GM19452 (cell line): ENCODE results near the gene MYO7A.
"Not testable (repeated sequence)": the region's sequence is repeated elsewhere in the genome, so short reads cannot be mapped to it uniquely, and the experiment has no call there.

Experiments used
- ATAC-seq: cut with Tn5 transposase; IDR thresholded peaks from one replicate; pipeline ENCODE4 v1.9.1; 2021; ENCODE audit not compliant: unreplicated experiment

Gene MYO7A

DNA sequence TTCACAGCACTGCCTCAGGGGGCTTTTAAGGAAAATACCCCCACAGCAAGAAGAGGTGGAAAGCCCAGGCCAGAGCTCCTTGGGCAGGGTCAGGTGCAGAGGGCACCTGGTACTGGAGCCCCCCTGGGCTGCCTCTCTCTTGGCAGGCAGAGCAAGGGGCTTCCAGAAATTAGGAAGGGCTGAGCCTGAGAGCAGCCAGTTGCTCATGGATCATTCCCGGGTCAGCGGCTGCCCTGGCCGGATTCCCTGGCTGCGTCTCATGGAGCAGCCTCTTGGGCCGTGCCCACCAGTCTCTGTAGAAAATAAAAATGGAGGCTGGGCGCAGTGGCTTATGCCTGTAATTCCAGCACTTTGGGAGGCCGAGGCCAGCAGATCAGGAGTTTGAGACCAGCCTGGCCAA lies 35.7 kb upstream of the MYO7A start:
- ATAC-seq, result no peak

DNA sequence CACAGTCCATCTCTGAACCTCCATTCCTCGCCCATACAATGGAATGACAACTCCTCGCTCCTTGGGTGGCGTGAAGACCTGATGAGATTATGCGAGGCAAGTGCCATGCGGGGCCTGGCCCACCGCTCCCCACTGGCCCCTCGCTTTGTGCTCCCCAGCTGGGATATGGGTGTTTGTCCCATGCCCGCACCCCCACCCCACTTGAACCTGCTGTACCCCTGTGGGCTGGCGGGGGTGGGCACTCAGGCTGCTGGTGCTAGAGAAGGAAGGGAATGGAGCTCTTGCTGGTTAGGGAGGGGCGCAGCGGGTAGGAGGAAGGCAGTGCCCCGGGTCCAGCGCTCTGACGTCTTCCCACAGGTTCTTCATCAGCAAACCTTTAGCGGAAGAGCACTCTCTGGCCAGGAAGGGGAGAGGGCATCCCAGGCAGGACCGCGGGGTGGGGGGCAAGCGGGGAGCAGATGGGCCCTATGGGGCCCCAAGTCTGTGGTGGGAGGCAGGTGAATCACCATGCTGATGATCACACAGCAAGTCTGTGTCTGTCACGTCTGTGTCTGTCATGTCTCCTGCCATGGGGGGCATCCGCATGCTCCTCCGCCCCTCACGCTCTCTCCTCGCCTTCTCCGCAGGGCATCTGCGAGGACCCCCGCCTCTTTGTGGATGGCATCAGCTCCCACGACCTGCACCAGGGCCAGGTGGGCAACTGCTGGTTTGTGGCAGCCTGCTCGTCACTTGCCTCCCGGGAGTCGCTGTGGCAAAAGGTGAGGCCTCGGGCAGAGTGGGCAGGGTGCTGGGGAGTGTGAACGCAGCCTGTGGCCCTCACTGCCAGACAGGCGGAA lies 34.8 kb upstream of the MYO7A start:
- ATAC-seq, result no peak

DNA sequence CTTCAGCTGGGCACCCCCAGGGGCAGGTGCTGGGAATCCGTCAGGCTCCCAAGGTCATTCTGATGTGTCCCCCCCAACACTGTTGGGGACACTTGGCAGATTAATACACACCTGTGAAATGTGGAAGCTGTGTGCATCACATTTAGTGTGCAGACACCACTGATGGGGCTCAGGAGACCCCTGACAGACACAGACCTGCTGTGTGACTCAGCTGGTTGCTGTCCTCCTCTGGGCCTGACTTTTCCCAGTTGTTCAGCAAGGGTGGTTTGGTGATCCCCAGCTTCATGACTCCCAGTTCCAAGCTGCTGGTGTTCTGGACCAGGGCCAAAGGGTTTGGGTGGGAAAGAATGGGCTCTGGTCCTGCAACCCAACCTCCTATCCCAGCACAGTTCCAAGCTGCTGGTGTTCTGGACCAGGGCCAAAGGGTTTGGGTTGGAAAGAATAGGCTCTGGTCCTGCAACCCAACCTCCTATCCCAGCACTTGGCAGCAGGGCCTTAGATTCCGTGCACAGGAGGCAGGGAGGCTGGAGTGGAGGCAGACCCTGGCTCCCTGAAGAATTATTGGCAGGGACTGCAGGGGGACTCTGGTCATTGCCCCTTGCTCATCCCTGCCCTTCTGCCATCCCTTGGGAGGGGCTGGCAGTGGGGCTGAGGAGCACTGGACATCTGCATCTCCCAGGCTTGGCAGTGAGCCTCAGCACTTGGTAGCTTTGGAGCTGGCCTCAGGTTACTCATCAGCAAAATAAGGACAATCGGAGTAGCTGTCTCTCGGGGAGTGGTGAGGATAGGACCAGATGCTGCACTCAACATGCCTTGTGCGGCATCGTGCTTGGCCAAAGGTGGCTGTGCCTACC lies 33.8 kb upstream of the MYO7A start:
- ATAC-seq, result no peak

DNA sequence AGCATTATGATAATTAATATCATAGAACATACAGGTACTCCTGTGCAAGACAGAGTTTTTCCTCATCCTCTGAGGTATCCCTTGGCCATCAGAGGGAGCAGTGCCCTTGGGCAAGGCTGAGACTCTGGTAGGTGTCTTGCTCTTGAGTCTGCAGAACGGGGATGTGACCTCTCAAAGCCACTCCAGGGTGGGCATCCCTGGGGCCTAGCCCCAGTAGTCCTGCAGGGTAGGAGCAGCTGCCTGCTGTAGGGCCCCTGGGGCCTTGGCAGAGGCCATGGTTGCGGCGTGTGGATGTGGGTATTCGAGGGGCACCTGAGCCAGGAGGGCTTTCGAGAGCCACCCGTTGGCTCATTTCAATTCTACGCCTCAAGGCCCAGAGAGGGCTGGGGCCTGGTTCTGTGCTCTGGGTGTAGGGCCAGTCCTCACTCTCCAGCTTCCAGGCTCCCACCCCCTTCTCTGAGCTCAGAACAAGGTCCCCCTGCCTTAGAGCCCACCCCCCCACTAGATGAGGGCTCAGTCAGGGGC lies 33.1 kb upstream of the MYO7A start:
- ATAC-seq, result no peak

DNA sequence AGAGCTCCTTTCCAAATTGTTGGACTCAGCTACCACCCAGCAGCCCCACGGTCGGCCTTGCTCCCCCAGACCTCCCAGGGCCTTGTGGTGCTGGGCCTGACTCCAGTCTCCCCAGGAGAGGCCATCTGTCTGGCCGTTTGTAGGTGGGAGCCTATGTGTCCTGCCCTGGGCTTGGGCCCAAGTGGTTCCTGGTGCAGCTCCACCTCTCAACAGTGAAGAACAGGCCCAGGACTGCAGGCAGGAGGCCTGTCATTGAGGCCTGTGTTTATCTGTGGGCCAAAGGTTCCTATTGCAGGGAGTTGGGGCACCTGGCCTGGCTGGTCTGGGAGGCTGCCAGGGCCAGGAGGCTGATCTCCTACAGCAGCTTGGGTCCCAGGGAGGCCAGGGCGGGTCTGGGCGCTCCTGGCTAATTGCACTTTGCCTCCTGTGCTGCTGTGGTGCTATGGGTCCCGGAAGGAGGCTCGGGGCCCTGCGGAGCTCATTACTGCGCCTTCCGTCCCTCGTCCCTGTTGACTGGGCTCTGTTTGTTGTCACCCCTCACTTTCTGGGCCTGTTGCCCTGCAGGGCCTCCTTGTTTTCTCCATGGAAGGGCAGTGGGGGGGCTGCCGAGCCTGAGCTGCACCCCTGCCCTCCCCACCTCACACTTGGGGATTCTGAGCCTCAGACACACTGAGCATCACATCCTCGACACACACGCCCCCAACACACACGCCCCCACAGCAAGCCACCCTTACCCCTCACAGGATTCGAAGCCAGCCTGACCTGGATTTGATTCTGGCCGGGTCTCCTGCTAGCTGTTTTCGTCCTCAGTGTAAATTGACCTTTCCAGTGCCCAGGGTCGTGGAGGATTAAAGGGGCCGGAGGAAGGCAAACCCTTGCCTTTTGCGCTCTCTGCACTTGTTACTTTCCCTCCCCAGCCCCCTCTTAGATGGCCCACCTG lies 32.2 kb upstream of the MYO7A start:
- ATAC-seq, result no peak

DNA sequence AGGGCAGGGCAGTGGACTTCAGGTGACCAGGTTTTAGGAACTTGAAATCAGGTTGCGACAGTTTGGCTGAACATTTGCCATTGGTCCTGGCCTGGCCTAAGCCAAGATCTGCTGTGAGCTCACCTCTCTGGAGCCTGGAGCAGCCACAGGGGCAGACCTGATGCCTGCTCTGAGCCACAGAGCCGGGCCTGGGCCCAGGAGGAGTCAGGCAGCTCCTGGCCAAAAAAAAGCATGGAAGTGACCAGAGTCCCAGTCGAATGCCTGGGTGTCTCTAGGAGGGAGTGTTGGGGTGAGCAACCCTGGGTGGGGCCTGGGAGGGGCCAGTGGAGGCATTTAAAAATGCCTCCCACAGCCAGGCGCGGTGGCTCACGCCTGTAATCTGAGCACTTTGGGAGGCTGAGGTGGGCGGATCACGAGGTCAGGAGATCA lies 31.4 kb upstream of the MYO7A start:
- ATAC-seq, result no peak

DNA sequence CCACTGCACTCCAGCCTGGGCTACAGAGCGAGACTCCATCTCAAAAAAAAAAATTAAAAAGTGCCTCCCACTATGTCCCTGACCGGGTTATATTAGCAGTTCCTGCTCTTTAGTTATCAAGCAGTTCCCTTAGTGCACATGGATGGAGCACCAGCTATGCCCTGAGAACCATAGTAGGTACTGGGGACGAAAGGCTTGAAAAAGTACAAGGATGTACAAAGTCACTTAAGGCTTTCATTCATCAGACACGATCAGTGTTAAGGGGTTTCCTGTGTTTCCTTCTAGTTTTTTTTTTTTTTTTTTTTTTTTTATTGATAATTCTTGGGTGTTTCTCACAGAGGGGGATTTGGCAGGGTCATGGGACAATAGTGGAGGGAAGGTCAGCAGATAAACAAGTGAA lies 30.9 kb upstream of the MYO7A start:
- not testable (repeated sequence) for ATAC-seq

DNA sequence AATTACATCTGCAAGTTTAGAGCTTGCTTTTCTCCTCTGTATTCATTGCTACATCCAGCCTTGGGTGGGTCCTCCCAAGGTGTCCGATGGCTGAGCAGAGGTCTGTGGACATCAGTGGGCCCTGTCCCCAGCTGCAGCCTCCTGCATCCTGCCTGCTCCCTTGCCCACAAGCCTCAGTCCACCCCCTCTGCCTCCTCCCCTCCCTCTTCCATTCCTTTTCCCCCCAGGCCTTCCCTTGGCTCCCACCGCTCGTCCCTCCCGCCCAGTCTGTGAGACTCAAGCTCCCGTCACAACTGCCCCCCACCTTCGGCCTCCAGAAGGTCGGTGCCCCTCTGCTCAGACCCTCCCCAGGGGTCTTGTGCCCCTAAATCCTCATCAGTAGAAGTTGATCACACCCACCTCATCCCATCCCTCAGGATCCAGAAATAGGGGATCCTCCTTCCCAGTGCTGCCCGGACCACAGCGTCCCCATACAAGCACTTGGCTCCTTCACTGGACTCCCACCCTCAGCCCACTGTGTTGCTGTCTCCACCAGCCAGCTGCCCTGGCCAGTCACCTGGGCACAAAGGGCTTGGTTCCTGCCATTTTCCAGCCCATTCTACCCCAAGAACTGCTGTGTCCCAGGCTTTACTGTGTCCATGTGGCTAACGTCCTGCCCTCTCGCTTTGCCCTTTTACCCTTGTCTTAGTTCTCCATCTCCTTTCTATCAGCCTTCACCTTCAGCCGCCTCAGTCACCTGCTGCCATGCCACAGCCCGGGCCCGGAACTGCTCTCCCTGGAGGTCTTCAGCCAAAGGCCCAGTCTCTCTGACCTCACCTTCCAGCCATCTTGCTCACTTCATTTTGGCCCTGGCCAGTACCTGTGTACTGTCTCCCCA lies 27.6 kb upstream of the MYO7A start:
- ATAC-seq, result no peak

DNA sequence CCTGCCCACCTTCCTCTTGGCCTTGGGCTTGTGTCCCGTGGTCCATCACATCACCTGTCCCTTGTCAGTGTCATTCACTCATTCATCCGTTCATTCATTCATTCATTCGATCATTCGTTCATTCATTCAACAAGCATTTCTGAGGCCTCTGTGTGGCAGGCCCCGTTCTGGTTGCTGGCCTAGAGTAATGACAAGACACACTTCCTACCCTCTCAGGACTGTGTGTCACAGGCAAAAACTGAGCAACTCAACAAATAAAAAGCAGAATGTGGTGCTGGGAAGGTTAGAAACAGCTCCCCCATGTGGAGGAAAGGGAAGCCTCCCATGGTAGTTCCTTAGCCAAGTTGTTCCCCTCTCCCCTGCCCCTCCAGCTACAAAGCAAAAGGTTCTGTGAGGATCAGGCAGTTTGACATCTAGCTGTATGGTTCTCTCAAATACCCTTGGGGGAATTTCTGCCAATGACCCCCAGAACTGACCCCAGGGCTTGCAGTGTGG lies 27.0 kb upstream of the MYO7A start:
- no peak for ATAC-seq

DNA sequence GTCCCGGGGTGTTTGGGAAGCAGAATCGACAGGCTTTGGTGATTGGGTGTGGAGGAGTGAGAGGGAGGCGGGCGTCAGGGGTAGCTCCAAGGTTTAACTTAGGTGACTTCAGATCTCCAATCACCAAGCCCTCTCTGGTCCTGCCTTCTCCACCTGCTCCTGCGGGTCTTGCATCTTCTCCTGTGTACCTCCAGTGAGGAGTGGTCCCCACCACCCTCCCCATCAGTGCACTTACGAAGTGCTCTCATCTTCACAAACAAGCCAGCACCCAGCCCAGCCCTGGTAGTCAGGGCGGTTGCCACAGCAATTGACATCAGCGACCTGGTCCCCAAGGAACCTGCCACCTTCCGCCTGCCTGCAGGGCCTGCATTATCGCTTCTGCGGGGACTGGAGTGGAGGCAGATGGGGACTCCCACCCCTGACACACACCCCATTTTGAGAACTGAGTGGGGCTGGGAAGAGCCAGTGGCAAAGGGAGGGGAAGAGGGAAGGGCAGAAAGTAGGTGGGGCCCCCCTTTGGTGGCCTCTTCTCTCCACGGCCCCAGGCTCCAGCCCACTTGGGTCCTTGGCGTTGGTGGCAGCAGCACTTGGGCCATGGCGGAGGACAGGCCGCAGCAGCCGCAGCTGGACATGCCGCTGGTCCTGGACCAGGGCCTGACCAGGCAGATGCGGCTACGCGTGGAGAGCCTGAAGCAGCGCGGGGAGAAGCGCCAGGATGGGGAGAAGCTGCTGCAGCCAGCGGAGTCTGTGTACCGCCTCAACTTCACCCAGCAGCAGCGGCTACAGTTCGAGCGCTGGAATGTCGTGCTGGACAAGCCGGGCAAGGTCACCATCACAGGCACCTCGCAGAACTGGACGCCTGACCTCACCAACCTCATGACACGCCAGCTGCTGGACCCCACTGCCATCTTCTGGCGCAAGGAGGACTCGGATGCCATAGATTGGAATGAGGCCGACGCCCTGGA lies 25.5 kb upstream of the MYO7A start, which contains the start of gene OMP:
OMP (plus strand) TSS at position 595 of the 965 bp plus-strand sequence; CDS start at position 595, 0 bp downstream.
- ATAC-seq, result no peak

DNA sequence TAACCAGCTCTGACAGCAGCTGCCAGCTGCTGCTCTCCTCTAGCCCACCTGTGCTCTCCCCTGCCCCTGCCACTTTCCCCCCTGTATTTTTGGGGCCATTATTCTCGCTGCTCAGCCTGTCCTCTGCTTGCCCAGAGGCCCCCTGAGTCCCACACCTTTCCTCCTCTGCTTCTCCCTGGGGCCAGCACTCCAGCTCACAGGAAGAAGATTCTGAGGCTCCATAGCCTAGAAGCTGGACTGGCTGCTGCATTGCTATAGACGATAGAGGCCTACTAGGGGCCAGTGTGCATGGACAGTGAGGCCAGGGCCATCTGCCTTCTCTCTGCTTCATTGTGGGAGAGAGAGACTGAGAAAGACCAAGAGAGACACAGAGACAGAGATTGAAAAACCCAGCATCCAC lies 24.7 kb upstream of the MYO7A start:
- ATAC-seq, result no peak

DNA sequence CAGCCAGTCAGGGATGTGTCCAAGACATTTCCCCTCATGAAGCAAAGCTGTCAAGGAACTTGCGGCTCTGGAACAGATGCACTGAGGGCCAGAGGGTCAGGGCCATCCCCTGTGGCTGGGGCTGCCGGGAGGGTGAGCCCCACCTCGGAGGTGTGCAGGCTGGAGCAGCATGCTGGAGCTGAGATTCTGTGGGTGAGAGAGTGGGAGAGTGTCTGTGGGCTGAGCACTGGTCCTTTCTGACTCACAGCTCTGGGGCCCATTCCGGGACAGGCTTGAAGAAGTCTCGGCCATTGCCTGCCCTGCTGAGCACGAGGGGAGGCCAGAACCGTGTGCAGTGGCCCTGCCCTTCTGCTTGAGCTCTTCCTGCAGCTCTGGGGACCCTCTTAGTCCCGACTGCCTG lies 23.3 kb upstream of the MYO7A start:
- ATAC-seq, result no peak

DNA sequence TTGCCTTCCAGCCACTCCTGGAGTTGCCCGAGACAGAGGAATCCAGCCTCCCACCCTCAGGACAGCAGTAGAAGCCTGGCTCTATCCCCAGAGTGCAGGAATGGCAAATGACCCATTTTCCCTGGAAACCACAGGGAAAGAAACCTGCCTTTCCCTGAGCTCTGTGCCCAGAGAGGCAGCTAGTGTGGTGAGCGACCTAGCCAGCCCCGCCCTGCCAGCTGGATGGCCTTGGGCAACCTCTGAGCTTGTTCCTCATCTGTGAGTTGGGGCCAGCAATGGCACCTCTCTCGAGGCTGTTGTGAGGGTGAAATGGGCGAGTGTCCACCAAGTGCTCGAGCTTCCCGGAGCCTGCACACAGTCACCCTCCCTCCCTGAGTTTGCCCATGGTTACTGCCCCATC lies 21.7 kb upstream of the MYO7A start:
- no peak for ATAC-seq

DNA sequence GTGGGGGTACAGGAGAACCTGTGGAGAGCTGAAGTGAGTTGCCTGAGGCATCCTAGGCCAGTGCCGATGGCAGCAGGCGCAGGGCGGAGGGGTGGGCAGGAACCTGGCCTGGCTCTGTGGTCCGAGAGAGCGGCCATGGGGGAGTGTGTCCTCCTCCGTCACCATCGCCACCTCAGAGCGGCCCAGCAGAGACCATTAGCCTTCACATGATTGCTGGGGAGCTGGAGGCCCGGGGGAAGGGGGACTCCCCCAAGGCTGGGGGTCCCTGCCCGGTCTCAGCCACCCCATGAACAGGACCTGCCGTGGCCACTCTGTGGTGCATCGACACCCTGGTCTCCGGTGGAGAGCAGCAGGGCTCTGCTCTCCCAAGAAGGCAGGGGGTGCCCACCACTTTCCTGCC lies 21.3 kb upstream of the MYO7A start:
- no peak for ATAC-seq

DNA sequence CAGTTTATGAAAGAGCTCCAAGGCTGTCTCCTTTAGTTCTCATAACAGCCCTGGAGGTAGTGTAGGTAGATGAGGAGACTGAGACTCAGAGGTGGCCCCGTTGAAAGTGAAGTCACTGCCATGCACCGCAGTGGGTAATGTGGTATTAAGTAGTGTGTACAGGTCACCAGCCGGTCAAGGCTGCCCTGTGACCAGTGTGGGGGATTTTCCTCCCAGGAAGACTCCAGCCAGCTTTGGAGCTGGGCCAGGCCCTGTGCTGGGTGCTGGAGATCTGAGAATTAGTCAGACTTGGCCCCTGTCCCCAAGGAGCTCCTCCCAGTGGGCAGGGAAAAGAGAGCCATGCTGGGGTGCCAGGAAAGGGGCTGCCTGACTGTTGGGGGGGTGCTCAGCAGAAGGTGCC lies 20.1 kb upstream of the MYO7A start:
- ATAC-seq, result no peak

DNA sequence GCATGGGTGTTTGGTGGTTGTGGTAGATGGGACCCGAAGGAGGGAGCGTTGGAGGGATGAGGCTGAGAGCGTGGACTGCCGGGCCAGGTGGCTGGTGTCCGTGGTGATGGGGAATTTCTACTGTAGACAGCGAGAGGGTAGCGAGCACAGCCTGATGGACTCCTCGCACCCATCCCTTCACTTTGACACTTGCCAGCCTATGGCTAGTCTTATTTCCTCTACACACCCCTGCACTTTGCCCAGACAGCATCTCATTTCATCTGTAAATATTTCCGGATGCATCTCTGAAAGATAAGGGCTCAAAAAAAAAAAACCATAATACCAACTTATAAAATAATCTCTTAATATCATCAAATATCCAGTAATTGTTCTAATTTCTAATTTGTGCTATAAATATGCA lies 19.6 kb upstream of the MYO7A start:
- no peak for ATAC-seq

DNA sequence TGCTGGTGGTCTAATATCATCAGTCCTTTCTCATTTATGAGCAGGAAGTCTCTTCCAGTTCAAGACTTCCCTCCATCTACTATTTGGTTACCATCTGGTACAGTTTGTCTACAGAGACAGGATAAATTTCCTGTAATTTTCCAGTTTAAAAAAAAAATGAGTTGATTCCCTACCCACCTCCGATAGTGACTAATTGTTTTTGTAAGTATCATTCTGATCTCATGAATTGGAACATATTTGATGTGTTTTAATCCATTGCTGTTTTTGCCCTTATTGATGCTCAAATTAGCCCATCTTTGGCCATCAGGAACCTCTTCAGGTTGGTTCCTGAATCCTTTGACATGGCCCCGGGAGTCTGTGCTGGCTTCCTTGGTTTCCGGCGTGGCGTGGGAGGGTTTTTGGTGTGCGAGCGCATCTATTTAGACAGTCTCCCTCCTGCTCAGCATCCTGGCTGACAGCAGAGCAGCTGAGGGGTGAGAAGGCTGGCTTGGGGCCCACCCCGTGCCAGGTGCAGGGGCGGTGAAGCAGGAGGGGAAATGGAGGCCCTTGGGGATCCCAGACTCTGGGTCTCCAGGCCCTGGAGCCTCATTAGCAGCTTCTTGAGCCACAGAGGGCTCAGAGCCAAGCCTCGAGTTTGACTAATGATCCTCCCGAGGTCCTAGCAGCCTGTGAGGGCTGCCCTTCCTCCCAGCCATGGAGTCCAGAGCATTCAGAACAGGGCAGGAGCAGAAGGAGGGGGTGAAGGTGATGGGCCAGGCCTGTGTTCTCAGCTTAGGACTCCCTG lies 18.6 kb upstream of the MYO7A start:
- ATAC-seq, result no peak

DNA sequence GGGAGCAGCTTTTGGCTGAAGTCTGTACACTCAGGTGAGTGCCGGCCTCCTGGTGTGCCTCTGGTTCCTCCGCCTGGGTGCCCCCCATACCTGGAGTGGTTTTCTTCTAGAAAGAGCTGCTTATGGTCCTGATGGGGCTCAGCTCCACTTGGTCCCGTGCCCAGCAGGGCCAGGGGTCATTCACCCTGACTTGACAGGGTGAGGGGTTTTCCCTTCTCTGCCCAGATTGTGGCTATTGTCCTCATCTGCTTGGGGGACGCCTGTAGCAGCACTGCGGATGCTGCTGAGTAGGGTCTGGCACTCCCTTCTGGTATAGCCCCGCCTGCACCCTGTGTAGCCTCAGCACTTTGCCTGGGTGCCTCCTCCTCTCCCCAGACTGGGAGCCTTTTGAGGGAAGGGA lies 17.2 kb upstream of the MYO7A start:
- ATAC-seq, result no peak
